RWPE2 (cell line): ENCODE measurements around the gene HSP90B1.

Experiments
- ATAC-seq: fragments of 200-7000 bp; cut with Tn5 transposase; 3 replicates; pipeline ENCODE4 v1.9.1; 2021; ENCODE audit warnings: low read depth
- DNase-seq: peaks from one replicate; pipeline ENCODE4 v3.0.0-alpha.2; 2020; ENCODE audit warnings: low spot score
- H3K27ac ChIP-seq: fragments of 450-650 bp; 2 replicates; pipeline ENCODE4 v1.5.1; 2017; ENCODE audit warnings: mild to moderate bottlenecking; ENCODE audit not compliant: poor library complexity, severe bottlenecking
- H3K27me3 ChIP-seq: fragments of 250-450 bp; sonication (Bioruptor Pico); 2 replicates; pipeline ENCODE4 v1.5.1; 2021; ENCODE audit warnings: mild to moderate bottlenecking, moderate library complexity; ENCODE audit not compliant: insufficient read depth, poor library complexity, severe bottlenecking
- H3K36me3 ChIP-seq: fragments of 250-450 bp; sonication (Bioruptor Pico); 2 replicates; pipeline ENCODE4 v1.5.1; 2020; ENCODE audit warnings: low read depth, mild to moderate bottlenecking, moderate library complexity
- H3K4me1 ChIP-seq: fragments of 250-450 bp; sonication (Bioruptor Pico); 2 replicates; pipeline ENCODE4 v1.5.1; 2021; ENCODE audit warnings: mild to moderate bottlenecking, moderate library complexity; ENCODE audit not compliant: insufficient read depth, poor library complexity, severe bottlenecking
- H3K4me3 ChIP-seq: fragments of 250-450 bp; sonication (Bioruptor Pico); 2 replicates; pipeline ENCODE4 v1.5.1; 2021; ENCODE audit warnings: mild to moderate bottlenecking, moderate library complexity; ENCODE audit not compliant: severe bottlenecking
- H3K9me3 ChIP-seq: fragments of 250-450 bp; sonication (Bioruptor Pico); 2 replicates; pipeline ENCODE4 v1.5.1; 2021; ENCODE audit warnings: mild to moderate bottlenecking, moderate library complexity; ENCODE audit not compliant: severe bottlenecking
- TF ChIP-seq, protein P1 (sequence below): fragments of 450-650 bp; IDR thresholded peaks from one replicate; pipeline ENCODE4 v1.5.1; 2017; ENCODE audit warnings: mild to moderate bottlenecking, moderate library complexity; ENCODE audit not compliant: poor library complexity, severe bottlenecking

Gene HSP90B1

DNA sequence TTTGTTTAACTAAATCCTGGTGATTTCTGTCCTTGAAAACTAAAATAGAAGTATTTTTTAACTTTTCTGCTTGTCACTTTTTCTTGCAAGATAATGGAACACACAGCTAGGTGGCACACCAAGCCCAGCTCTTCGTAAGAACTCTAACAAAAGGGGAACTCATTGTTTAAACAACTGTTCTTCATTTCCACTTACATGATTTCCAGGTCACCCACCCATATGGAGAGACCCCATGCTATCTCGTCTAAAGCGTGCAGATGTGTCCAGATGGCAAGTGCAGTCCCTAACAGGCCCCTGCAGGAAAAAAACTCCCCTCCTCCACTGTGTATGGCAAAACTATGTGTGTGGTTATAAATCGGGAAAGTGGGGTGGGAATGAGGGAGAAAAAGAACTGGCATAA lies 45.9 kb upstream of the HSP90B1 start:
- H3K4me1 ChIP-seq: peaks cover 23% of the 10 kb centered on the region
- no peaks in the 10 kb centered on the region for H3K36me3 ChIP-seq
- H3K27ac ChIP-seq: no peak overlapping the region
- ATAC-seq (no peak), DNase-seq (no peak)
- H3K9me3 ChIP-seq: no peaks in the 10 kb centered on the region
- no peak overlapping the region for H3K4me3 ChIP-seq
- TF ChIP-seq, protein P1, sequence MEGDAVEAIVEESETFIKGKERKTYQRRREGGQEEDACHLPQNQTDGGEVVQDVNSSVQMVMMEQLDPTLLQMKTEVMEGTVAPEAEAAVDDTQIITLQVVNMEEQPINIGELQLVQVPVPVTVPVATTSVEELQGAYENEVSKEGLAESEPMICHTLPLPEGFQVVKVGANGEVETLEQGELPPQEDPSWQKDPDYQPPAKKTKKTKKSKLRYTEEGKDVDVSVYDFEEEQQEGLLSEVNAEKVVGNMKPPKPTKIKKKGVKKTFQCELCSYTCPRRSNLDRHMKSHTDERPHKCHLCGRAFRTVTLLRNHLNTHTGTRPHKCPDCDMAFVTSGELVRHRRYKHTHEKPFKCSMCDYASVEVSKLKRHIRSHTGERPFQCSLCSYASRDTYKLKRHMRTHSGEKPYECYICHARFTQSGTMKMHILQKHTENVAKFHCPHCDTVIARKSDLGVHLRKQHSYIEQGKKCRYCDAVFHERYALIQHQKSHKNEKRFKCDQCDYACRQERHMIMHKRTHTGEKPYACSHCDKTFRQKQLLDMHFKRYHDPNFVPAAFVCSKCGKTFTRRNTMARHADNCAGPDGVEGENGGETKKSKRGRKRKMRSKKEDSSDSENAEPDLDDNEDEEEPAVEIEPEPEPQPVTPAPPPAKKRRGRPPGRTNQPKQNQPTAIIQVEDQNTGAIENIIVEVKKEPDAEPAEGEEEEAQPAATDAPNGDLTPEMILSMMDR: peak; percentile 61
- no peaks in the 10 kb centered on the region for H3K27me3 ChIP-seq

DNA sequence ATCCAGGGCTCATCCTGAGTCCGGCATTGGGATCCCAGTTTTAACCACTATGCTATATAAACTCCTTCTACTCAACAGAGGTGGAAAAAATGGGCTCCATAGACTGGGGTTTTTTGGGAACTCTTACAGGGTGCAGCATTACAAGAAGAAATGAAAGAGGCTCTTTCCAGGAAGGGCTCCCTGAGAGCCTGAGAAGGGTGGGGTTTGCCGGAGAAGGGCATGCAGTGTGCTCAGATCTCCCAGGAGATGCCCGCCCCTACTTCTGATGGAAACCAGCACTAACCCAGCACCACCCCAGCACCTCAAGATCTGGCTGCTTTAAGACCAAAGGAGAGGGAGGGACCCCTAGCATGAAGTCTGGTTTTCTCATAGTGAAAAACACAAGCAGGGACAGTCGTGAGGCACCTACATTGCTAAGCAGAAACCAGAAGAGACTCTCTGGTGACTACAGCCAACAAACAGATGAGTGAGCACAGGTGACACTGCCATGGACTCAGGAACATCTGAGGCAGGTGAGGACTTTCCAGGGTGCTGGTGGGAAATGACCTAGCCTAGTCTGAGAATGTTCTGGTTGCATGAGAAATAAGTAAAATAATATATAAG lies 43.9 kb upstream of the HSP90B1 start:
- no peaks in the 10 kb centered on the region for H3K27me3 ChIP-seq
- TF ChIP-seq, protein P1: no peak
- no peak overlapping the region for H3K27ac ChIP-seq
- H3K9me3 ChIP-seq: no peaks in the 10 kb centered on the region
- DNase-seq (no peak), ATAC-seq (no peak)
- no peak overlapping the region for H3K4me3 ChIP-seq
- peaks cover 11% of the 10 kb centered on the region for H3K4me1 ChIP-seq
- no peaks in the 10 kb centered on the region for H3K36me3 ChIP-seq

DNA sequence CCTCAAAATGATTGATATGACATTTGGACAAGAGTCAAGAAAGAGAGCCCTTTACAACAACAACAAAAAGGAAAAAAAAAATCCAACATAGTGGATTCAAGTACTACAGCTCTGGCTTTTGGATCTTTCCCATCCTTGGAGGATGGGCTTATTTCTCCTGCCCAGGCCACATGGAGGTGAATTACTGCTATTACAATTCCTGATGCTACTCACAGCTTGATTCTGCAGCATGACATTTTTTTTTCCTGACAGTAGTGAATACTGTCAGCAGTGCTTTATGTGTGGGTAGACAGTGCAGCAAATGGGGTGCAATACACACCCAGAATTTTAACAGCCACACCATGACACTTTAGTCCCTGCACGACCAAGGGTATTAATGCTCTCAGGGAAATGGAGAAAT lies 42.5 kb upstream of the HSP90B1 start:
- TF ChIP-seq, protein P1: no peak
- no peak for ATAC-seq

DNA sequence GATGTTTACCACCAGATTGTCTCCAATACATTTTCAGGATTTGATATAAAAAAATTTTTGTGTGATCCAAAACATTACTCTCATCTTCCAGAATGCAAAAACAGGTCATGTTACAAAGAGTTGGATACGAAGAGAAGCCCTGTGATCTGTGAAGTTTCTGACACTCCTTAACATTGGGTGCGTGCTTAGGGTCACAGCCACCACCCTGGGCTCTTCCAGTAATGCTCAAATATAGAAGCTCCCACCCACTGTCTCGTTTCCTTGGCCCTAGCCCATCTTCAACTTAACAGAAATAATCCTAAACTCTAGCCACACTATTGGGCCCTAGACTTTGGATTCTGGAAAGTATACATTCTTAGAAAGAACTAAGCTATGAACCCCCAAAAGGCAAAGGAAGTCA lies 32.9 kb upstream of the HSP90B1 start:
- no peak overlapping the region for H3K4me3 ChIP-seq
- no peaks in the 10 kb centered on the region for H3K27me3 ChIP-seq
- no peak for DNase-seq
- TF ChIP-seq, protein P1: no peak
- no peak overlapping the region for H3K27ac ChIP-seq
- H3K36me3 ChIP-seq: no peaks in the 10 kb centered on the region
- ATAC-seq: no peak
- H3K9me3 ChIP-seq: no peaks in the 10 kb centered on the region
- no peaks in the 10 kb centered on the region for H3K4me1 ChIP-seq

More for the DNA sequence above, 42.5 kb upstream of the HSP90B1 start:
- H3K9me3 ChIP-seq: no peaks in the 10 kb centered on the region
- no peak for DNase-seq
- H3K4me1 ChIP-seq: peaks cover 1% of the 10 kb centered on the region
- H3K4me3 ChIP-seq: no peak overlapping the region
- H3K36me3 ChIP-seq: no peaks in the 10 kb centered on the region
- no peaks in the 10 kb centered on the region for H3K27me3 ChIP-seq
- no peak overlapping the region for H3K27ac ChIP-seq

DNA sequence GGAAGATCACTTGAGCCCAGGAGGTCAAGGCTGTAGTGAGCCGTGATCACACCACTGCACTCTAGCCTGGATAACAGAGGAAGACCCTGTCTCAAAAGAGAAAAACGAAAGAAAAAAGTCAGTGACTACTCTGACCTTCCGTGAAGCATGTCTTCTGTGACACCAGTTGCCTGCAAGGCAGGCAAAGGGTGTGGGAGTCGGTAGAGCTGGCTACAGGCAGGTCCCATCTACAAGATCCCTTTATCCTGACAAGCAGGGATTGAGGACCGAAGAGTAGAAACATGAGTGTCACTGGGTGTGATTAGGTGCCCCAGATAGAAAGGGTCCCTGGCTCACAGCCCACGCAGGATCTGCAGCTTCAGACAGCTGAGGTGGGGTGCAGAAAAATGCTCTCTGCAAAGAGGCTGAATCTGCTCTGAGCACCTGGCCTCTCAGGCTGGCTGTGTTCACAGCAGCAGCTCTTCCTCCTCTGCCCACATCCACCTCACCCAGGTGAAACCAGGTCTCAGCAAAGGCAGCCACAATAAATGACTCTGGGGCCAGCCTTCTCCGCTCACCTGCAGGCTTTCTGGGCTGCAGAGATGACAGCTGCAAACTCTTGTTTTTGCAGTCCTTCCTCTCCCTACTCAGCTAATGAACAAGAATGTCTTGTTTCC lies 28.6 kb upstream of the HSP90B1 start:
- H3K9me3 ChIP-seq: no peaks in the 10 kb centered on the region
- TF ChIP-seq, protein P1: no peak
- no peaks in the 10 kb centered on the region for H3K36me3 ChIP-seq
- no peak for DNase-seq
- H3K4me1 ChIP-seq: no peaks in the 10 kb centered on the region
- no peak overlapping the region for H3K4me3 ChIP-seq
- H3K27ac ChIP-seq: no peak overlapping the region
- H3K27me3 ChIP-seq: no peaks in the 10 kb centered on the region
- ATAC-seq: no peak
